Muscle of leg (tissue), 16 donors: Measurements from ENCODE around the gene GON7. TPM values are rescaled to one million over a fixed set of nuclear protein-coding genes. Genes with fewer than 3 reads are reported as not detected.
"Not testable (repeated sequence)": the region's sequence is repeated elsewhere in the genome, so short reads cannot be mapped to it uniquely, and the experiment has no call there.

Experiments
- DNase-seq: peaks from one replicate; pipeline ENCODE4 v3.0.0; 2013
- H3K27ac ChIP-seq: one replicate; pipeline ENCODE4 v1.5.1; 2013; ENCODE audit warnings: mild to moderate bottlenecking, low read length, control low read depth
- H3K27me3 ChIP-seq: one replicate; pipeline ENCODE4 v1.6.1; 2013; ENCODE audit warnings: low read length; ENCODE audit not compliant: control insufficient read depth, insufficient read depth
- H3K36me3 ChIP-seq: one replicate; pipeline ENCODE4 v1.6.1; 2013; ENCODE audit warnings: low read length; ENCODE audit not compliant: control insufficient read depth, insufficient read depth
- H3K4me1 ChIP-seq: one replicate; pipeline ENCODE4 v1.6.1; 2013; ENCODE audit warnings: low read length; ENCODE audit not compliant: control insufficient read depth, insufficient read depth
- H3K4me3 ChIP-seq: one replicate; pipeline ENCODE4 v1.5.1; 2013; ENCODE audit warnings: low read length, control low read depth
- H3K9me3 ChIP-seq: replicated peaks from 2 replicates; pipeline ENCODE4 v1.6.1; 2013; ENCODE audit warnings: low read depth, low read length; ENCODE audit not compliant: control insufficient read depth
- WGBS: methylation state at CpG from one replicate; pipeline ENCODE4 v1.1.5; 2013; ENCODE audit warnings: missing lambda C conversion rate; ENCODE audit not compliant: insufficient coverage; 5-methylcytosine and 5-hydroxymethylcytosine counted together
- long read RNA-seq, 11 donors: transcript quantifications; one replicate each; lab custom pipeline, GENCODE V29; 2026
- polyA plus RNA-seq, 8 donors: library from polyadenylated mRNA; unstranded; fragments of 120-200 nt; gene quantifications; one replicate each; pipeline versions ENCODE4 v1.2.1 to v1.2.3, GENCODE V29; 2013; ENCODE audit warnings: inconsistent platforms in 1 of 8, low replicate concordance in 1 of 8; ENCODE audit not compliant: insufficient read length in 8 of 8, insufficient read depth in 1 of 8
- total RNA-seq: library from RNA; stranded (reverse); fragments of 120-200 nt; gene quantifications from one replicate; pipeline ENCODE4 v1.2.4, GENCODE V29; 2013

Gene GON7
- total RNA-seq (10.8 TPM), polyA plus RNA-seq (10 to 100 TPM in 3 of 8 donors, 1 to 10 TPM in 5; 8.6 to 12.5 (median 9.4) TPM)
- long read RNA-seq, donor 1, transcript GON7-201 (2 exons, 1,154 nt): major isoform, 9 of 9 reads
- long read RNA-seq, donor 1, partial matches to known transcripts: 0 of 9 reads
- long read RNA-seq, donor 1, other reads (novel, unspliced or antisense): 0 of 9 reads
- long read RNA-seq, donor 2, partial matches to known transcripts: 0 of 1 reads
- long read RNA-seq, donor 2, other reads (novel, unspliced or antisense): 0 of 1 reads
- long read RNA-seq, donor 3, transcript GON7-201 (2 exons, 1,154 nt): major isoform, 11 of 11 reads
- long read RNA-seq, donor 3, partial matches to known transcripts: 0 of 11 reads
- long read RNA-seq, donor 3, other reads (novel, unspliced or antisense): 0 of 11 reads
- long read RNA-seq, donor 4, partial matches to known transcripts: 0 of 4 reads
- long read RNA-seq, donor 4, other reads (novel, unspliced or antisense): 0 of 4 reads
- long read RNA-seq, donor 5, transcript GON7-201 (2 exons, 1,154 nt): major isoform, 23 of 24 reads
- long read RNA-seq, donor 5, partial matches to known transcripts: 0 of 24 reads
- long read RNA-seq, donor 5, other reads (novel, unspliced or antisense): 0 of 24 reads
- long read RNA-seq, donor 6, transcript GON7-201 (2 exons, 1,154 nt): major isoform, 14 of 14 reads
- long read RNA-seq, donor 6, partial matches to known transcripts: 0 of 14 reads
- long read RNA-seq, donor 6, other reads (novel, unspliced or antisense): 0 of 14 reads
- long read RNA-seq, donor 7, transcript GON7-201 (2 exons, 1,154 nt): major isoform, 14 of 14 reads
- long read RNA-seq, donor 7, partial matches to known transcripts: 0 of 14 reads
- long read RNA-seq, donor 7, other reads (novel, unspliced or antisense): 0 of 14 reads
- long read RNA-seq, donor 8, transcript GON7-201 (2 exons, 1,154 nt): major isoform, 8 of 8 reads
- long read RNA-seq, donor 8, partial matches to known transcripts: 0 of 8 reads
- long read RNA-seq, donor 8, other reads (novel, unspliced or antisense): 0 of 8 reads
- long read RNA-seq, donor 9, transcript GON7-201 (2 exons, 1,154 nt): major isoform, 9 of 9 reads
- long read RNA-seq, donor 9, partial matches to known transcripts: 0 of 9 reads
- long read RNA-seq, donor 9, other reads (novel, unspliced or antisense): 0 of 9 reads
- long read RNA-seq, donor 10, transcript GON7-201 (2 exons, 1,154 nt): major isoform, 5 of 5 reads
- long read RNA-seq, donor 10, partial matches to known transcripts: 0 of 5 reads
- long read RNA-seq, donor 10, other reads (novel, unspliced or antisense): 0 of 5 reads
- long read RNA-seq, donor 11, transcript GON7-201 (2 exons, 1,154 nt): major isoform, 10 of 10 reads
- long read RNA-seq, donor 11, partial matches to known transcripts: 0 of 10 reads
- long read RNA-seq, donor 11, other reads (novel, unspliced or antisense): 0 of 10 reads

GRCh38 chr14:93206793-93207467 lies at the start of gene GON7, which contains the start of gene UBR7:
TSS of gene GON7 (minus strand) at chr14:93207065. CDS start at chr14:93207037, 28 bp downstream.
TSS of gene UBR7 (plus strand) at chr14:93207256. CDS start at chr14:93207292, 36 bp downstream.
- WGBS: under 1% methylated on average over 57 of the region's 65 CpGs
- peak within 1 kb of the TSS; percentile 97 for H3K27ac ChIP-seq
- peak; percentile 99 for DNase-seq
- peak within 1 kb of the TSS; percentile 95 for H3K4me3 ChIP-seq
- peaks cover 3% of the 10 kb centered on the region for H3K36me3 ChIP-seq
- no peaks in the 10 kb centered on the region for H3K9me3 ChIP-seq
- peaks cover 16% of the 10 kb centered on the region for H3K4me1 ChIP-seq
- no peaks in the 10 kb centered on the region for H3K27me3 ChIP-seq

- Histone ChIP-seq H3K4me3 (no peak overlapping the region), H3K4me1 (no peaks in the 10 kb centered on the region), H3K36me3 (peaks cover 50% of the 10 kb centered on the region), H3K27me3 (no peaks in the 10 kb centered on the region), H3K9me3 (no peaks in the 10 kb centered on the region), H3K27ac (no peak overlapping the region)
- 87% methylated on average over 3 of the region's 7 CpGs for WGBS
- peak; percentile 22 for DNase-seq
Measured at GRCh38 chr14:93249128-93249831, 42.4 kb upstream of the GON7 start.

- no peak overlapping the region for H3K27ac ChIP-seq
- H3K4me3 ChIP-seq: no peak overlapping the region
- no peaks in the 10 kb centered on the region for H3K4me1 ChIP-seq
- H3K36me3 ChIP-seq: peaks cover 60% of the 10 kb centered on the region
- H3K9me3 ChIP-seq: no peaks in the 10 kb centered on the region
- H3K27me3 ChIP-seq: no peaks in the 10 kb centered on the region
- DNase-seq: no peak
Measured at GRCh38 chr14:93246534-93246933, 39.7 kb upstream of the GON7 start.

- H3K27me3 ChIP-seq: no peaks in the 10 kb centered on the region
- H3K9me3 ChIP-seq: no peaks in the 10 kb centered on the region
- H3K4me1 ChIP-seq: no peaks in the 10 kb centered on the region
- H3K4me3 ChIP-seq: no peak overlapping the region
- DNase-seq: no peak
- H3K27ac ChIP-seq: no peak overlapping the region
- peaks cover 61% of the 10 kb centered on the region for H3K36me3 ChIP-seq
- WGBS: 89% methylated on average over 6 of the region's 10 CpGs
Measured at GRCh38 chr14:93245764-93246420, 39.0 kb upstream of the GON7 start.

- no peak for DNase-seq
- Histone ChIP-seq H3K27me3 (no peaks in the 10 kb centered on the region), H3K4me1 (no peaks in the 10 kb centered on the region), H3K36me3 (peaks cover 40% of the 10 kb centered on the region), H3K27ac (no peak overlapping the region), H3K4me3 (no peak overlapping the region), H3K9me3 (no peaks in the 10 kb centered on the region)
- WGBS: no CpG with 5 or more reads among the region's 3 CpGs
Measured at GRCh38 chr14:93240678-93241000, 33.8 kb upstream of the GON7 start.

- no peak overlapping the region for H3K4me3 ChIP-seq
- H3K4me1 ChIP-seq: no peaks in the 10 kb centered on the region
- H3K36me3 ChIP-seq: peaks cover 35% of the 10 kb centered on the region
- no peak for DNase-seq
- no peaks in the 10 kb centered on the region for H3K27me3 ChIP-seq
- no peak overlapping the region for H3K27ac ChIP-seq
- 95% methylated on average over 15 of the region's 25 CpGs for WGBS
- no peaks in the 10 kb centered on the region for H3K9me3 ChIP-seq
Measured at GRCh38 chr14:93239869-93240677, 33.2 kb upstream of the GON7 start.

- no peak overlapping the region for H3K4me3 ChIP-seq
- DNase-seq: no peak
- H3K27ac ChIP-seq: no peak overlapping the region
- peaks cover 3% of the 10 kb centered on the region for H3K4me1 ChIP-seq
- no peaks in the 10 kb centered on the region for H3K27me3 ChIP-seq
- WGBS: 42% methylated on average over 10 of the region's 10 CpGs
- no peaks in the 10 kb centered on the region for H3K9me3 ChIP-seq
- H3K36me3 ChIP-seq: peaks cover 1% of the 10 kb centered on the region
Measured at GRCh38 chr14:93234798-93235197, 27.9 kb upstream of the GON7 start.

- not testable (repeated sequence) for H3K9me3 ChIP-seq, H3K36me3 ChIP-seq, H3K4me1 ChIP-seq, DNase-seq, H3K27ac ChIP-seq, H3K4me3 ChIP-seq, H3K27me3 ChIP-seq
- no CpG with 5 or more reads among the region's 5 CpGs for WGBS
Measured at GRCh38 chr14:93233078-93233477, 26.2 kb upstream of the GON7 start.
